Activated CD4-positive, alpha-beta T cell treated with anti-CD3 and anti-CD28 coated beads, Interleukin-2, Interleukin-4, amounts not matched to agents 100 ng/mL and 50 ng/mL, durations not matched to agents 16 hours and 8 hours (primary cell): ENCODE measurements around the gene PRKCD.

ENCODE experiments used
- DNase-seq: peaks from one replicate; pipeline ENCODE4 v3.0.0-alpha.2; 2020; ENCODE audit warnings: low spot score

Gene PRKCD

GRCh38 chr3:53190659-53191058, 29.6 kb downstream of the PRKCD start:
- DNase-seq, result no peak

- DNase-seq, result no peak
Observed at GRCh38 chr3:53191836-53192480, 30.9 kb downstream of the PRKCD start.

DNA sequence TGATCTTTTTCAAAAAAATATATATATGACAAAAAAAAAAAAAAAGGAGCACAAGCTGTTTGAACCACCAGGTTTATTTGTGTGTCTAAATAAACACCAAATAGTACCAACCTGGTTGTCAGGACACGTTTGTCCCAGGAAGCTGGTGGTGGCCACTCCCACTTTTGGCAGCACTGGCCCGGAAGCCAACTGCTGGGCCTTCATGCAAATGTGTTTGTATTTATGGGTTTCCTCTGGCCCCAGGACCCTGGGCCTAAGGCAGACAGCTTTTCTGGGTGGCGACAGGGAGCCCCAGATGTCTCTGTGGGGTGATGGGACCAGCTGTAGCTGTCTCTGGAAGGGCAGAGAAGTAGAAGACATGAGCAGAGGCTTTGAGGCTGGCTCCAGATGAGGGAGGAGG, 31.6 kb downstream of the PRKCD start:
- no peak for DNase-seq

DNA sequence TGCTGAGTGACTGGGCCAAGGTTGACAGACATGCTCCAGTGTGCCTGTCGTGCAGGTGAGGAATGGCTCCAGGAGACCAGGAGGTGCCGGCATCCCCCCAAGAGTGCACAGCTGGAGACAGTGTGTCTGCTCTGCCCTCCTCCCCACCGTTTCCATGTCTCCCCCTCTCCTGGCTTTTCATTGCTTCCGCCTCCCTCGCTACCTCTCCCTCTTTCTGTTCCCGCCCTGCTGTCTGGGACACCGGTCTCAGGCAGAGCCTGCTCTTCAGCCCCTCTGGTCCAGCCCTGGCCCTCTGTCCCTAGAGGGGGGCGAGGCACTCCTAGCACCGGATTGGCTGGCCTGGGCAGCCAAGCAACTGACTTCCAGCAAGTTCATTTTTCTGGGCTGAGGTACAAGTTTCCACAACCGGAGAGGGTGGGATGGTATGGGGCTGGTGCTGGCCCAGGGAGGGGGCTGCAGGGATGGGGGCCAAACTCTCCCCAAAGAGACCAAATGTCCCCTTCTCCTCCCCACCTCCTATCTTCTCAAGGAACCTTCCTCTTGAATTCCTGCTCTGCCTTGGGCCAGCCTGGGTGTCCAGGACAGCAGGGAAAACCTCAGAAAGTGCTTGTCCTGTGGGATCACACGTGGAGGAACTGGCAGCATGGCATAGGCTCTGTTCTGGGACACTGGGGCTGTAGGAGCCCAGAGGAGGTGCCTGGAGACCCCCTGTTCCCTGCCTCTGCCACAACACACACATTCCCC, 32.6 kb downstream of the PRKCD start:
- no peak for DNase-seq

DNA sequence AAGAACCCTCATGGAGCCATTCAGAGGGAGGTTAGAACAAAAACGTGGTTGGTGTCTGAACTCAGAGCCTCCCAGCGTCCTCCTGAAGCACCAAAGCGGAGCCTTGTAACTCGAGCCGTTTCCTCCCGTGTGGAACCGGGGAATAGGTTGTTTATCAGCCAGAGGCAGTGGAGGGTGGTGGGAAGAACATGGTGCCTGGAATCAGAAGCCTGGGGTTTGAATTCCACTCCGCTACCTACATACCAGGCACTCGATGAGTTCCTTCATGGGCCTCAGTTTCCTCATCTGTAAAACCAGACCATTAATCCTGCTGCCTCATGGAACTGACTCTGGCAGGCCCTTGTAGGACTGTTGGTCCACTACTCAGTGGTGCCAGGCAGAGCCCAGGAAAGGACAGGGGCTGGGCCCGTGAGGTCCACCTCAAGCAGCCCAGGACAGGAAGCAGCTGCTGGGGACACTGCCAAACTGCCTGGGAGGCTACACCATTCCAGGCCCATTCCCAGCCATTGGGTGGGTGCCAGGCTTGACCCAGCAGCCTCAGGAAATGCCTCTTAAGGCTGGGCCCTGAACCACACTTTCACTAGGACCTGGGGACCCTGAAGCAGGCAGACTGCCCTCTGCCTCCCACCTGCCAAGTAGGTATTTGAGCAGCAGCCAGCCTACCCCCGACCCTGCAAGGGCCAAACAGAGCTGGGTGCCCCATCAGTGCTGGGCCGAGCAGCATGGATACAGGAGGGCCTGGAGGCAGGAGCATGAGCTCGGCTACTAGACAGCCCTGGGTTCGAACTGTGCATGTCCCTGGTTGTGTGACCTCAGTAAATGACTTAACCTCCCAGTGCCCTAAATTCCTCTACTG, 33.4 kb downstream of the PRKCD start:
- DNase-seq, result no peak

GRCh38 chr3:53195066-53195450, 34.0 kb downstream of the PRKCD start:
- DNase-seq, result no peak

DNA sequence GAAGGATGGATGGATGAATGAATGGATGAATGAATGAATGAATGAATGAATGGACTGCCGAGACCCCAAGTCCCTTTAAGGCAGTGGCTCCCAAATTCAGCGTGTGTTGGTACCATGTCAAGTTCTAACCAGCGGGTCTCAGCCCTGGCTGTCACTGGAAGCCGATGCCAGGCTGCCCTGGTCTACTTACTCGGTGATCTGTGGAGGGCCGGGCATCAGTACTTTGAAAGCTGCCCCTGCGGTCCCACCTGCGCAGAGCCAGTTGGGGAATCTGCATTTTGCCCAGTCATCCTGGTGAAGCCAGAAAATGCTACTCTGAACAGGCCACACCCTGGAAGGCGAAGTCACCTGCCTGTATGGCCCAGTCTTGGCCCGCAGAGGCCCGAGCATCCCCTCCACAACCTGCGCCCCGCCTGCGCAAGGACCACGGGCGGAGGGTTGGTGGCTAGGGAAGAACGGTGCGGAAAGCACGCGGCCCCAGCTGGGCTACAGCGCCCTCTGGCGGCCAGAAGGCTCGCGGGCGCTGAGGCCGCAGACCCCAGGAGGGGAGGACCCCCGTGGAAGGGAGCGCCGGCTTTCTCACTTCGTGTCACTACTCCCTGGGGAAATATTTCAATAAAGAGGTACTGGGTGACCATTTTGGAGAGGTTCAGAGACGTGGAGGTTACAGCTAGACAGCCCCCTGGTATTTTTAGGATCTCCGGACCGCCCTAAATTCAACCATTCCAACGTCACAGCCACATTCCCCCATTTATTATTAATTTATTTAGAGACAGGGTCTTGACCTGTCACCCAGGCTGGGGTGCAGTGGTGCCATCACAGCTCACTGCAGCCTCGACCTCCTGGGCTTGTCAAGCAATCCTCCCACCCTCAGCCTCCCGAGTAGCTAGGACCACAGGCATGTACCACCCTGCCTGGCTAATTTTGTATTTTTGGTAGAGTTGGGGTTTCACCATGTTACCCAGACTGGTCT, 34.9 kb downstream of the PRKCD start:
- DNase-seq, result peak; percentile 50

- peak; percentile 51 for DNase-seq
Observed at GRCh38 chr3:53196575-53197407, 35.8 kb downstream of the PRKCD start.

GRCh38 chr3:53198256-53198977, 37.4 kb downstream of the PRKCD start:
- no peak for DNase-seq

GRCh38 chr3:53198996-53199395, 38.0 kb downstream of the PRKCD start:
- DNase-seq, result no peak

- no peak for DNase-seq
Observed at GRCh38 chr3:53199834-53200233, 38.8 kb downstream of the PRKCD start.

DNA sequence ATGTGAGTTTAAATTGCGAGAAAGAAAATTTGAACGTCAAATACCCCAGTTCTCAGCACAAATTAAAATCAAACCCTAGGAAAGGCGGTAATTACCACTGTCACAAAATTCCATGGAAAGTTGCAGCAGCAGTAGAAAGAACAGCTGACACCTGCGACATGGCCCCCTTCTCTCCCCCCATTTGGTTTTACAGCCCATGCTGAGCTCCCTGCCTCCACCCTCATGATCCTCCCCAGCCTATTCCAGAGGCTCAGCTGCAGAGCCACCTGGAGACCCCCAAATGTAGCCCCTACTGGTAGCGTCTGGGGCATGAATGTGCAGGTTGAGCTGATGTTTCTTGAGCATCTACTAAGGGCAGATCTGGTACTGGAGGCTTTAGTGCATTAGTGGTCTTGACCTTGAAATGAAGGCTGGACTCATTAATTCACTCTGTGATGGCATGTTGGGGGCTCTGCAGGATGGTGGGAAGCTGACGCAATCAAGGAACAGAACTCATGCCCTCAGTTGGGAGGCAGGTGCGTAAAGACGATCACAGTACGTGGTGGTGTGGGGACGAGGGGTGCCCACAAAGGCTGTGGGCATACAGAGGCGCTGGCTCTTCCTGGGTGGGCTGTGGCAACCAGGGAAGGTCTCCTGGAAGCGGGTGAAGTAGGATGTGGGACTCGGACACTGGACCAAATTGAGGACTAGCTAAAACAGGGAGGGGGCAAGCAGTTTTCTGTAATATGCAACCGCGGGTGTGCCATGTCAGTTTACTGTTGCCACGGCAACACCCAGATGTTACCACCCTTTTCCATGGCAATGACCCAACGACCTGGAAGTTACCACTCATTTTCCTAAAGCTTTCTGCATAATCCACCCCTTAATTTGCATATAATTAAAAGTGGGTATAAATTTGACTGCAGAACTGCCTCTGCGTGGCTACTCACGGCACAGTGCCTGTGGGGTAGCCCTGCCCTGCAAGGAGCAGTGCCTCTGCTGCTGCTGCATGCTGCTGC, 39.8 kb downstream of the PRKCD start:
- no peak for DNase-seq

DNA sequence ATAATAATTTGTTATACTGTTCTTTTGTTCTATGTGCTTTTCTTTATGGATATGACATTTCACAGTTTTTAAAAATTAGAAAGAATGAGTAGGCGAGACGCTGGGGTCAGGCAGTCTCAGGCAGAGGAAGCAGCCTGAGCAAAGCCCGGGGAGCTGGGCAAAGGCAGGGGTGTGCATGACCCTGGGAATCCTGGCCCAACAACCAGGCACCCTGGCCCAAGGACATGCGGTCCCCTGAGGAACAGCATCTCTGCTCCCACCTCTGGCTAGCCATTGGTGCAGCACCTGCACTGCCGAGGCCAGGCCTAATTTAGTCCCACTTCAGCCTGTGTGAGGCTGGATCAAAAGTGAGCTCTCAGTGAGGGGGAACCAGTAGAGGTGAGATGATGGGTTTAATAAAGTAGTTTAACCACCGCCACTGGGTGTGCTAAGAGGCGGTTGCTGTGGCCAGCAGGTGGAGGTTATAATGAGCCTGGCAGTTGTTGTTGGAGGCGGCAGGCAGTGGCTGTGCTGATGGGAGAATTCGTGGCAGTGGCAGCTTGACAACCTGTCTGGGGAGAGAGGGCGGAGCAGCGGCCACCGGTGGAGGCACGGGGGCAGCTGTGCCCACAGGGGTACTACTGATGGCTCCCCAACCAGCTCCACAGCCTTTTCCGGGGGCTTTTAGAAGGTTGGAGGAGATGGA, 41.5 kb downstream of the PRKCD start:
- no peak for DNase-seq

- no peak for DNase-seq
Observed at GRCh38 chr3:53211706-53212702, 51.0 kb downstream of the PRKCD start.

DNA sequence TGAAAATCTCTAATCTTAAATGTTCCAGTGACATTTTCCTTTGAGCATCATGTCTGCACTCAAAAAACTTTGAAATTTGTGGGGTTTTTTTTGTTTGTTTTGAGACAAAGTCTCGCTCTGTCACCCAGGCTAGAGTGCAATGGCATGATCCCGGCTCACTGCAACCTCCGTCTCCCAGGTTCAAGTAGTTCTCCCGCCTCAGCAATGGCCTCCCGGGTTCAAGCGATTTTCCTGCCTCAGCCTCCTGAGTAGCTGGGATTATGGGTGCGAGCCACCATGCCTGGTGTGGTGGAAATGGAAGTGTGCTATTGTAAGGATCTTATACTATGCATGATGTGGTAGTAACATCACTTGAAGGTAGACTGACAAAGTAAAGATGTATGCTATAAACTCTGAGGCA, 52.3 kb downstream of the PRKCD start:
- no peak for DNase-seq

GRCh38 chr3:53215816-53216215, 54.8 kb downstream of the PRKCD start:
- DNase-seq, result no peak

- no peak for DNase-seq
Observed at GRCh38 chr3:53216723-53217122, 55.7 kb downstream of the PRKCD start.
